Mesenchymal stem cell (in vitro differentiated cells and primary cell): ENCODE measurements around the gene PRRG2.

Source experiments
- DNase-seq: peaks from one replicate; pipeline ENCODE4 v3.0.0-alpha.2; 2013
- H2AFZ ChIP-seq: one replicate; pipeline ENCODE4 v1.6.1; 2013; ENCODE audit warnings: low read depth, mild to moderate bottlenecking, control low read depth, inconsistent platforms, low read length, moderate library complexity
- H2AK5ac ChIP-seq: 2 replicates; pipeline ENCODE4 v1.6.1; 2013; ENCODE audit warnings: low read length, moderate library complexity, mild to moderate bottlenecking, inconsistent platforms; ENCODE audit not compliant: severe bottlenecking
- H2BK120ac ChIP-seq: one replicate; pipeline ENCODE4 v1.6.1; 2013; ENCODE audit warnings: low read depth, mild to moderate bottlenecking, inconsistent platforms, low read length, moderate library complexity
- H2BK12ac ChIP-seq, 2 experiments: one replicate each; pipeline ENCODE4 v1.6.1; 2013; ENCODE audit warnings: inconsistent platforms in 2 of 2, low read length in 2 of 2, mild to moderate bottlenecking in 2 of 2, moderate library complexity in 2 of 2, control low read depth in 1 of 2
- H2BK15ac ChIP-seq: one replicate; pipeline ENCODE4 v1.6.1; 2013; ENCODE audit warnings: mild to moderate bottlenecking, low read depth, inconsistent platforms; ENCODE audit not compliant: poor library complexity, severe bottlenecking
- H2BK5ac ChIP-seq: 2 replicates; pipeline ENCODE4 v1.6.1; 2013; ENCODE audit warnings: low read depth, mild to moderate bottlenecking, low read length, control low read depth, inconsistent platforms; ENCODE audit not compliant: poor library complexity, severe bottlenecking
- H3K14ac ChIP-seq, 2 experiments: one replicate each; pipeline ENCODE4 v1.6.1; 2013; ENCODE audit warnings: inconsistent platforms in 2 of 2, low read length in 2 of 2, control low read depth in 1 of 2, mild to moderate bottlenecking in 1 of 2, moderate library complexity in 1 of 2
- H3K18ac ChIP-seq, 2 experiments: one replicate each; pipeline ENCODE4 v1.6.1; 2013; ENCODE audit warnings: inconsistent platforms in 2 of 2, low read length in 2 of 2, control low read depth in 1 of 2, low read depth in 1 of 2, mild to moderate bottlenecking in 1 of 2
- H3K23ac ChIP-seq, 2 experiments: one replicate each; pipeline ENCODE4 v1.6.1; 2013; ENCODE audit warnings: inconsistent platforms in 2 of 2, low read length in 2 of 2, mild to moderate bottlenecking in 2 of 2, moderate library complexity in 2 of 2, control low read depth in 1 of 2
- H3K27ac ChIP-seq: 2 replicates; pipeline ENCODE4 v1.5.1; 2013; ENCODE audit warnings: mild to moderate bottlenecking, moderate library complexity, low read length, control low read depth, inconsistent platforms; ENCODE audit not compliant: poor library complexity, severe bottlenecking
- H3K27me3 ChIP-seq, 2 experiments: 2 replicates each; pipeline versions ENCODE4 v1.6.1 to v1.7.0; 2013; ENCODE audit warnings: low read length in 2 of 2, mild to moderate bottlenecking in 2 of 2, moderate library complexity in 2 of 2, control low read depth in 1 of 2, inconsistent platforms in 1 of 2; ENCODE audit not compliant: control insufficient read depth in 1 of 2, insufficient read depth in 1 of 2
- H3K36me3 ChIP-seq, 2 experiments: 2 replicates each; pipeline versions ENCODE4 v1.6.1 to v1.7.0; 2013; ENCODE audit warnings: low read length in 2 of 2, control low read depth in 1 of 2, inconsistent platforms in 1 of 2, low read depth in 1 of 2, mild to moderate bottlenecking in 1 of 2; ENCODE audit not compliant: insufficient read depth in 2 of 2, control insufficient read depth in 1 of 2
- H3K4ac ChIP-seq, 2 experiments: one replicate each; pipeline ENCODE4 v1.6.1; 2013; ENCODE audit warnings: inconsistent platforms in 2 of 2, low read length in 2 of 2, mild to moderate bottlenecking in 2 of 2, moderate library complexity in 2 of 2, control low read depth in 1 of 2, low read depth in 1 of 2
- H3K4me1 ChIP-seq: 2 replicates; pipeline ENCODE4 v1.6.1; 2013; ENCODE audit warnings: low read depth, low read length, control low read depth; ENCODE audit not compliant: control insufficient read depth, insufficient read depth
- H3K4me2 ChIP-seq: 2 replicates; pipeline ENCODE4 v1.6.1; 2013; ENCODE audit warnings: low read length, mild to moderate bottlenecking, inconsistent platforms; ENCODE audit not compliant: poor library complexity, severe bottlenecking
- H3K4me3 ChIP-seq, 2 experiments: 2 replicates each; pipeline versions ENCODE4 v1.5.1 to v1.7.0; 2013; ENCODE audit warnings: low read length in 2 of 2, mild to moderate bottlenecking in 2 of 2, control low read depth in 1 of 2, low read depth in 1 of 2; ENCODE audit not compliant: insufficient read depth in 1 of 2
- H3K79me1 ChIP-seq: replicated peaks from 2 replicates; pipeline ENCODE4 v1.6.1; 2013; ENCODE audit warnings: mild to moderate bottlenecking, control low read depth, low read length, inconsistent platforms; ENCODE audit not compliant: poor library complexity, severe bottlenecking
- H3K9ac ChIP-seq: 2 replicates; pipeline ENCODE4 v1.7.0; 2013; ENCODE audit warnings: mild to moderate bottlenecking, low read length, moderate library complexity
- H3K9me3 ChIP-seq: 2 replicates; pipeline ENCODE4 v1.7.0; 2013; ENCODE audit warnings: mild to moderate bottlenecking, low read length; ENCODE audit not compliant: control insufficient read depth
- H4K8ac ChIP-seq: one replicate; pipeline ENCODE4 v1.6.1; 2013; ENCODE audit warnings: inconsistent platforms, mild to moderate bottlenecking, low read length, moderate library complexity
- H4K91ac ChIP-seq: one replicate; pipeline ENCODE4 v1.6.1; 2013; ENCODE audit warnings: mild to moderate bottlenecking, low read length, inconsistent platforms
- WGBS: methylation state at CpG from one replicate; pipeline ENCODE4 v1.1.7; 2013; ENCODE audit warnings: mixed read lengths; 5-methylcytosine and 5-hydroxymethylcytosine counted together

The PRRG2 gene

GRCh38 chr19:49637821-49638738, 57.0 kb downstream of the PRRG2 start:
- peak overlapping the region; percentile 71 for H2BK5ac ChIP-seq
- peak overlapping the region in 1 of 2 experiments; percentile 38 for H3K23ac ChIP-seq
- no peaks in the 10 kb centered on the region for H3K27me3 ChIP-seq
- H4K91ac ChIP-seq = peak overlapping the region; percentile 88
- H3K4me1 ChIP-seq = peaks cover 32% of the 10 kb centered on the region
- H3K18ac ChIP-seq = peak overlapping the region; percentile 81 to 94
- peak overlapping the region; percentile 51 to 81 for H2BK12ac ChIP-seq
- H3K14ac ChIP-seq = peak overlapping the region in 1 of 2 experiments; percentile 61
- peak overlapping the region; percentile 28 for H2AK5ac ChIP-seq
- peak overlapping the region; percentile 64 for H3K4me2 ChIP-seq
- H3K4ac ChIP-seq = peak overlapping the region; percentile 49 to 89
- no peaks in the 10 kb centered on the region for H3K9me3 ChIP-seq
- peak overlapping the region; percentile 97 for H3K9ac ChIP-seq
- peak overlapping the region; percentile 75 for H2BK15ac ChIP-seq
- H4K8ac ChIP-seq = peak overlapping the region; percentile 60
- H3K36me3 ChIP-seq = peaks cover 17 to 19% of the 10 kb centered on the region in 2 experiments
- peak overlapping the region; percentile 64 for H3K27ac ChIP-seq
- H3K79me1 ChIP-seq = peaks cover 1% of the 10 kb centered on the region
- DNase-seq = peak; percentile 83
- no peak overlapping the region for H2AFZ ChIP-seq
- H3K4me3 ChIP-seq = peak overlapping the region in 1 of 2 experiments; percentile 97
- WGBS = 11% methylated on average over 19 of the region's 19 CpGs
- peak overlapping the region; percentile 93 for H2BK120ac ChIP-seq

GRCh38 chr19:49639401-49640112, 58.4 kb downstream of the PRRG2 start:
- peak overlapping the region; percentile 17 to 92 for H3K18ac ChIP-seq
- peaks cover 19 to 22% of the 10 kb centered on the region in 2 experiments for H3K36me3 ChIP-seq
- H3K27ac ChIP-seq = peak overlapping the region; percentile 76
- H2BK12ac ChIP-seq = peak overlapping the region; percentile 29 to 33
- H2BK120ac ChIP-seq = peak overlapping the region; percentile 76
- H3K4ac ChIP-seq = peak overlapping the region; percentile 77 to 87
- H2BK5ac ChIP-seq = peak overlapping the region; percentile 12
- peak overlapping the region; percentile 19 for H2AK5ac ChIP-seq
- no peak overlapping the region for H2AFZ ChIP-seq
- H3K9me3 ChIP-seq = no peaks in the 10 kb centered on the region
- H3K9ac ChIP-seq = peak overlapping the region; percentile 97
- H3K27me3 ChIP-seq = no peaks in the 10 kb centered on the region
- peaks cover 37% of the 10 kb centered on the region for H3K4me1 ChIP-seq
- peaks cover 1% of the 10 kb centered on the region for H3K79me1 ChIP-seq
- peak overlapping the region in 1 of 2 experiments; percentile 86 for H3K14ac ChIP-seq
- 4% methylated on average over 31 of the region's 31 CpGs for WGBS
- H3K23ac ChIP-seq = peak overlapping the region; percentile 16 to 94
- peak overlapping the region; percentile 97 for H2BK15ac ChIP-seq
- H4K8ac ChIP-seq = no peak overlapping the region
- DNase-seq = peak; percentile 29
- peak overlapping the region; percentile 67 to 97 for H3K4me3 ChIP-seq
- H4K91ac ChIP-seq = peak overlapping the region; percentile 71
- H3K4me2 ChIP-seq = peak overlapping the region; percentile 97

- H3K4me3 ChIP-seq = peak within 1 kb of the TSS; percentile 67 to 97
- peak within 1 kb of the TSS; percentile 97 for H3K4me2 ChIP-seq
- peak within 1 kb of the TSS; percentile 97 for H4K91ac ChIP-seq
- peaks cover 1% of the 10 kb centered on the region for H3K79me1 ChIP-seq
- peak within 1 kb of the TSS; percentile 16 to 94 for H3K23ac ChIP-seq
- H3K14ac ChIP-seq = peak within 1 kb of the TSS in 1 of 2 experiments; percentile 86
- H2BK15ac ChIP-seq = peak within 1 kb of the TSS; percentile 97
- H4K8ac ChIP-seq = peak within 1 kb of the TSS; percentile 87
- peak; percentile 100 for DNase-seq
- peak within 1 kb of the TSS; percentile 100 for H2BK5ac ChIP-seq
- under 1% methylated on average over 51 of the region's 51 CpGs for WGBS
- H3K9ac ChIP-seq = peak within 1 kb of the TSS; percentile 100
- peak within 1 kb of the TSS; percentile 100 for H3K27ac ChIP-seq
- peak within 1 kb of the TSS; percentile 97 for H2BK120ac ChIP-seq
- H2BK12ac ChIP-seq = peak within 1 kb of the TSS; percentile 75 to 79
- peak within 1 kb of the TSS; percentile 88 to 100 for H3K4ac ChIP-seq
- H3K4me1 ChIP-seq = peaks cover 41% of the 10 kb centered on the region
- H2AK5ac ChIP-seq = peak within 1 kb of the TSS; percentile 100
- H3K18ac ChIP-seq = peak within 1 kb of the TSS; percentile 92 to 97
- H2AFZ ChIP-seq = no peak within 1 kb of the TSS
- H3K27me3 ChIP-seq = no peaks in the 10 kb centered on the region
- peaks cover 23 to 24% of the 10 kb centered on the region in 2 experiments for H3K36me3 ChIP-seq
- no peaks in the 10 kb centered on the region for H3K9me3 ChIP-seq
Measured at GRCh38 chr19:49640113-49640898, 59.2 kb downstream of the PRRG2 start, which contains the start of gene RRAS. Gene RRAS (minus strand): TSS chr19:49640143. CDS start chr19:49640098, 45 bp downstream.
